AG08395 (cell line): ENCODE data around the gene HCN1.
"Not testable (repeated sequence)": the region's sequence is repeated elsewhere in the genome, so short reads cannot be mapped to it uniquely, and the experiment has no call there.

Experiments
- DNase-seq: peaks from one replicate; pipeline ENCODE4 v3.0.0; 2012; ENCODE audit warnings: mixed read lengths, low spot score

The HCN1 gene

DNA sequence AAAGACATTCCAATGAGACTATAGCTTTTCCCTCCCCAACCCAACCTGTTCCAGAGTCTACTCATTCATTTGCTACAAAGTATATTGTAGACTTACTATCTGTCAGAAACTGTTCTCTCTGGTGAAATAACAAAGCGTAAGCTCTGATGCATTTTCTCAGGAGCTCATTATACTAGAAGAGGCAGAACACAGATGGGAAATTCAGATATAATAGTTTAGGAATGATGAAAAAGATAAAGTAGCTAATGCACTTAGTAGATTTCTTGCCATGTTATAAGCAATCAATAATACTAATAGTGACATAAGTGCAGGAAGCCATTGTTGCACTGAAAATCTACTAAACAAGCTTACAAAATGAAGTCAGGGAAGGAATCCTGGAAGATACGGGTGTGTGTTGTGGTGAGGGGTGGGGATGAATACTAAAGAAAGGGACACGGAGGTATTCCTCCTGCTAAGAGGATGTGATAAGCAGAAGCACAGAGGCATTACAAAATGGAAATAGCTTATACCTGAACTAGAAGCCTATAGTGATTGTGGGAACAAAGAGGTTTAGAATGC, 78.2 kb downstream of the HCN1 start:
- DNase-seq, result no peak

DNA sequence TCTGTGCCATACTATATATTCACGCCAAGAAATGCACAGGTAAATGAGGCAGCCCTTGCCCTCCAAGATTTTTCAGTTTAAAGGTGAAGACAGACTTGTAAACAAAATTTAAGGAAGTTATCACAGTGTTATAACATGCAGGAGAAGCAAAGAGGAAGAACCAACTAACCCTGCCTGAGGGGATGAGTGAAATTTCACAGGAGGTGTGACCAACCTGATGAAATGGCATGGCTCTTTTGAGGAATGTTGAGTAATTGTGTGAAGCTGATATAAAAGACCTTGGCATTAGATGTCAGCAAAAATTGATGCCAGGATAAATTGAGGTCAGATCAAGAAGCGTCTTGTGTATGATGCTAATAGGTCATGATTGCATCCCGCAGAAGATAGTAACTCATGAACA, 86.5 kb downstream of the HCN1 start:
- no peak for DNase-seq

DNA sequence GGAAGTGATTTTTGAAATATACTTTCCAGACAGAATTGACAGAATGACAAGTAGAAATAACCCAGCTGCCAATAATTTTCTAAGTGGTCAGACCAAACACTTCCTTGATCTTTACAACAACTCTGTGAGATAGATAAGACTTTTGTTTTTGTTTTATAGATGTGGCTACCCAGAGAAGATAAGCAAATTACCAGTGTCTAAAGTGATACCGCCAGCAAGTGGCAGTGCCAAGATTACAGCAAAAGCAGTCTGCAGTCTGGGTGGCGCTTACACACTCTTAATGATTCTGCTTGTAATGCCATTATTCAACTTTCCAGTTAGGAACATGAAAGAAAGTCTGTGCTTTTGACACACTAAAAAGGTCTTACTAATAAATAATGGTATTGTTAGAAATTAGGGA, 92.1 kb downstream of the HCN1 start:
- no peak for DNase-seq

GRCh38 chr5:45601424-45601823, 94.8 kb downstream of the HCN1 start:
- DNase-seq, result no peak

DNA sequence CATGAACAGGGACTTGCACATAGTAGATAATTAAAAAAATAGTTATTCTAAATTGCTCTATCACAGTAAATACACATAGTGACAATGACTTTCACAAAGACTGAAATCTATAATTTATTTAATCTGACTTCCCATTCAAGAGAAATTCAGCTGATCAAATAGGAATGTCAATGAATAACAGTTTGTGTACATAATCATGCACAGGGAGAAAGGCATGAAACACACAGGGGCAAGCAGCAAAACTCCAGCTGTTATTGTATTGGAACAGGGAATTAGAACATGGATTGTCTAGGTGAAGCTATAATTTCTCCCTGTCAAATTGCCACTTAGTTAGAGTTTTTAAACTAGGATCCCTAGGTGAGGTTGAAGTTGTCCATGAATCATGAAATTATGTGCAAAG, 99.9 kb downstream of the HCN1 start:
- no peak for DNase-seq

DNA sequence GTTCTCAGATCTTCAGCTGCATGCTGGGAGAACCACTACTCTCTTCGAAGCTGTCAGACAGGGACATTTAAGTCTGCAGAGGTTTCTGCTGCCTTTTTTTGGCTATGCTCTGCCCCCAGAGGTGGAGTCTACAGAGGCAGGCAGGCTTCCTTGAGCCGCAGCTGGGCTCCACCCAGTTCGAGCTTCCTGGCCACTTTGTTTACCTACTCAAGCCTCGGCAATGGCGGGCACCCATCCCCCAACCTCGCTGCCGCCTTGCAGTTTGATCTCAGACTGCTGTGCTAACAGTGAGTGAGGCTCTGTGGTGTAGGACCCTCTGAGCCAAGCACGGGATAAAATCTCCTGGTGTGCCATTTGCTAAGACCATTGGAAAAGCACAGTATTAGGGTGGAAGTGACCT, 110.2 kb downstream of the HCN1 start:
- not testable (repeated sequence) for DNase-seq

DNA sequence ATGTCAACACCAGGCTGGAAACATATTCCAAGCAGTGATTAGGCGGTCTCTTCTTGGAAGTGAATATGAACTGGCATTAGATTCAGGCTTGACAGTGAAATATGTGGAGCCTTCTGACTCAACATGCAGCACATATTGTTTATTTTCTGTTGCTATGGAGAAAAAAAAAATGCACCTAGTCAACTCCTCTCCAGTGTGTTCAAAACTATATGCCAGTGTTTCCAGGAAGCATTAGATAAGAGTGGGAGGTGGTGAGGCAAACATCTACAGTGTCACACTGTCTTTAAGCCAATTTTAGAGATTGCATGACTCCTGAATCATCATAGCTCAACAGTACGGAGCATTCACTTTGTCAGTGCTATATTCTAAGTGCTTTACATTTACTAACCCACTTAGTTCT, 117.9 kb downstream of the HCN1 start:
- no peak for DNase-seq

DNA sequence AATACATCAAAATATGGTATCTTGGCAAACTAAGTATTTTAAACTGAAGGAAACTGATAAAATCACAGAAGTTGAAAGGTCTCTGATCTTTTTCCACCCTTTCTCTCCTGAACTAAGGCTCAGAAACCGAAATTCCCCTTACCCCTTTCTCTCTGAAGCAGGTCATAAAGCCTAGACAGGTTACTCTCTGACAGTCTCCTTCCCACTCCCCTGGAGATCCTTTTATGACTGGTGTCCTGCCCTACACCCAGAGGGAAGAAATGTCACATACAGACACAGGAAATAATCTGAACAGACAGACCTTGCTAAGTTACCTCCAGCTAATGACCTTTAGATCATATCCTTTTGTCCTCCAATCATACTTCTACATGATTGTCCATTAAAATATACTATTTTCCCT, 127.4 kb downstream of the HCN1 start:
- no peak for DNase-seq

GRCh38 chr5:45542421-45542820, 153.8 kb downstream of the HCN1 start:
- no peak for DNase-seq

DNA sequence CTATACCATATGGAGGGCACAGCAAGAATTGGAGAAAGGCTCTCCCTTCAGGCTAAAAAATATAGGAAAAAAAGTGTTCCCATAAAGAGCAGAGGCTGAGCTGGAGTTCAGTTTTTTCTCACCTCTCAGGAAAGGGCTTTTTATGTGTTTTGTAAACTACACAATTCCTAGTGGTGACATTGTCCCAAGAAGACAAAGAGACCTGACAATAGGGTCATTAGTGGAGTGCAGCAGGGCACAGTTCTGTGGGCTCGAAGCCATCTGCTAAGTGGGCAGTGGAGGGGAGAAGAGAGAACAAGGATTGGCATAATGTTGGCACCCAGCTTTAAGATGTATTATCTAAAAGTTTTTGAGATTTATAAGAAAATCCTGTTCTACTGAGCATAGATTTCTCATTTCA, 162.5 kb downstream of the HCN1 start:
- no peak for DNase-seq

DNA sequence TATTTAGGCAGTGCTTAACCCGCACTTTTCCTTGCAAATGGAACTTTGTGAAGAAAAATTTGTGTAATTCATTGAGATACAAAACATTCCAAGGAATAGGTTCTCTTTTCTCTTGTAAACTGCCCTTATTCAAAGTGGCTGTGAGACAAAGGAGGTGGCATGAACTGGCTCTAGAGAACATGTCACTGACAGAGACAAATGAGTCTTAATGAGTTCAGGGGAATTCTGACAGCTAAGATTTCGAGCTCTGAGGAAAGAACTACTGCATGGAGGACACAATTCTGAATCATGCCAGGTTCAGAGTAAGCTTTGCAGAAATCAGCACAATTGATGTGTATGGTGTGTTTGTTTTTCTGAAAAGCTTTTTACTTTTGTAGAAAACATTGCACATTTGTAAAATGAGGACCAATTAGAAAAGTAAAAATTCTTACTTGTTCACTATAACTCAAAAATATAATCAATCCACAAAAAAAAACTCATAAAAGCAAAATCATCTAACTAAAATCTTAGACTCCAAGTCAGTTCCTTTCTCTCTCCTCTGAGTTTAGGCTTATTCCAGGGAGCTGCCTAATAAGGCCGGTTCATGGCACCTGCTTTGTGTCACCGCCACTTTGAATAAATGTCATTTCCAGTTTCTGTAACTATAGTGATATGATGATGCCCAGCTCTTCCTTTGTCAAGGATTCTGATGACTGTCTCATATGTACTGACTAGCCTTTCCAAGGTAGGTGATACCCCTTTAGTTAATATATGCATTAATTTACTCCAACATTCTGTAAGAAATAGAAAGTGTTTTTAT, 163.2 kb downstream of the HCN1 start:
- DNase-seq, result no peak

GRCh38 chr5:45521067-45521466, 175.1 kb downstream of the HCN1 start:
- no peak for DNase-seq

GRCh38 chr5:45512521-45512920, 183.7 kb downstream of the HCN1 start:
- no peak for DNase-seq

GRCh38 chr5:45509371-45509770, 186.8 kb downstream of the HCN1 start:
- no peak for DNase-seq

- no peak for DNase-seq
These were observed 188.0 kb downstream of the HCN1 start for GRCh38 chr5:45508135-45508534.

- DNase-seq, result no peak
These were observed 189.0 kb downstream of the HCN1 start for GRCh38 chr5:45507178-45507577.

DNA sequence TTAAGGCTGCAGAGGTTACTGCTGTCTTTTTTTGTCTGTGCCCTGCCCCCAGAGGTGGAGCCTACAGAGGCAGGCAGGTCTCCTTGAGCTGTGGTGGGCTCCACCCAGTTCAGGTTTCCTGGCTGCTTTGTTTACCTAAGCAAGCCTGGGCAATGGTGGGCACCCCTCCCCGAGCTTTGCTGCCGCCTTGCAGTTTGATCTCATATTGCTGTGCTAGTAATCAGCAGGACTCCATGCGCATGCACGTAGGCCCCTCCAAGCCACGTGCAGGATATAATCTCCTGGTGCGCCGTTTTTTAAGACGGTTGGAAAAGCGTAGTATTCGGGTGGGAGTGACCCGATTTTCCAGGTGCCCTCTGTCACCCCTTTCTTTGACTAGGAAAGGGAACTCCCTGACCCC, 197.2 kb downstream of the HCN1 start:
- DNase-seq, result not testable (repeated sequence)

- DNase-seq, result no peak
These were observed 204.8 kb downstream of the HCN1 start for GRCh38 chr5:45491368-45491767.

GRCh38 chr5:45484781-45485180, 211.4 kb downstream of the HCN1 start:
- DNase-seq, result no peak

DNA sequence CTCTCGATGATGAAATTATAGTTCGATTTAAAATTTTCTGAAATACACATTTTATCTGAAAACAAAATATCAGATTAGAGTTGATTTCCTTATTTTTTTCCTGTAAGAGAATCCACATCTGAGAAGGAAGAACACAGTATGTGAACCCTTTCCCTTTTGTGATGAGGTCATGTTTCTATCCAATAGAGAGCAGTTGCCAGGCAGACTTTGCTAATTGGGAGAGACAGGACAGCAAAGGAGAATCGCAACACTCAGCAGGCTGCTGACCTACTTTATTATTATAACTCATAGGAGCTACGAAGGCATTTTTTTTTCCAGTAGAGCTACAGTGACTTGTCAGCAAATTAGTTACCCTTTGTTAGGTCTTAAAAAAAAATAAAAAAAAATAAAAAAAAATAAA, 242.1 kb downstream of the HCN1 start:
- DNase-seq, result no peak

DNA sequence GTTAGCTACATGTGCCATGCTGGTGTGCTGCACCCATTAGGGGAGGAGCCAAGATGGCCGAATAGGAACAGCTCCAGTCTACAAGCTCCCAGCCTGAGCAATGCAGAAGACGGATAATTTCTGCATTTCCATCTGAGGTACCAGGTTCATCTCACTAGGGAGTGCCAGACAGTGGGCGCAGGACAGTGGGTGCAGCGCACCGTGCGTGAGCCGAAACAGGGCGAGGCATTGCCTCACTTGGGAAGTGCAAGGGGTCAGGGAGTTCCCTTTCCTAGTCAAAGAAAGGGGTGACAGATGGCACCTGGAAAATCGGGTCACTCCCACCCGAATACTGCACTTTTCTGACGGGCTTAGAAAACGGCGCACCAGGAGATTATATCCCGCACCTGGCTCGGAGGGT, 251.3 kb downstream of the HCN1 start:
- not testable (repeated sequence) for DNase-seq

DNA sequence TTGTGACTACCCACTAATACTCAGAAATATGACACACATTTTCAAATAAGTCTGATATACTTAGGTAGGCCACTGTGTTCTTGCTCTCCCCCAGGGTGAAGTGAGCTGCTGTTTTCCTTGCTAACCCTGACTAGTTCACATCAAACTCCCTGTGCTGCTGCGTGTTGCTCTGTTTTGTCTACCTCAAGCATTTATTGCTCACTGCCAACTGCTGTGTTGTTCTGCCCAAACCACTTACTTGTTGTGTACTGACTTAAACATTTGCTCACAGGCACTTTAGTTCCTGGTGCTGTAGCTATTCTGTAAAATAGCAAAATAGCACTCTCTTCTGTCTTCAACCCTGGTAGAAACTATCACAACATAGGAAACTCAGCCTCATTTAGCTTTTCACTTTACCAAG, 255.7 kb downstream of the HCN1 start:
- DNase-seq, result no peak

- DNase-seq, result no peak
These were observed 258.4 kb downstream of the HCN1 start for GRCh38 chr5:45437752-45438151.
